Measurements from ENCODE around the gene STEAP3. TPM values are rescaled to one million over a fixed set of nuclear protein-coding genes. Genes with fewer than 3 reads are reported as not detected.
"Not testable (repeated sequence)": the region's sequence is repeated elsewhere in the genome, so short reads cannot be mapped to it uniquely, and the experiment has no call there.

Gene STEAP3
- total RNA-seq, 2 donors from 2014 or later: 18.9 to 25.4 TPM

DNA sequence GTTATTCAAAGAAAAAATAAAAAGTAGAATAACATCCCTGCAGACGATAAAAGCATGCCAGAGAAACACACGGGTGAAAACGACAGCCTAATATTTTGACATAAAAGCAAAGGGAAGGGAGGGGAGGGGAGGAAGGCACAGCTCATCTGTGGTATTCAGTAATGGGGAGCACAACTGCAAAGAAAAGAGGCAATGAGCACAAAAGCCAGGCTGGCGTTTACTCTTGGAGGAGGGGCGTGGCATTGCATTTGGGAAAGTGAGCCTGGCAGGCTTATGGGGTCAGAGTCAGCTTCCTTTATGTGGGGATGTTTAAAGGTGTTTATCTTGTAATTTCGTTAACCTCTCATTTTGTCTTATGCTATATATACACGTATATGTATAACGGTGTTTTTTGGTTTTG lies 53.2 kb downstream of the STEAP3 start:
- Histone ChIP-seq H3K27me3 (no peaks in the 10 kb centered on the region), H3K4me1 (no peaks in the 10 kb centered on the region), H3K4me3 (no peak overlapping the region), H3K9me3 (no peaks in the 10 kb centered on the region), H3K27ac (no peak overlapping the region), H3K36me3 (replicated peaks in 1 of 2; ENCODE audit: insufficient read depth in 1 of 2, low read depth in 2 of 2) (no peaks in the 10 kb centered on the region)
- DNase-seq (no peak), ATAC-seq (no peak)
- TF ChIP-seq, protein P1, sequence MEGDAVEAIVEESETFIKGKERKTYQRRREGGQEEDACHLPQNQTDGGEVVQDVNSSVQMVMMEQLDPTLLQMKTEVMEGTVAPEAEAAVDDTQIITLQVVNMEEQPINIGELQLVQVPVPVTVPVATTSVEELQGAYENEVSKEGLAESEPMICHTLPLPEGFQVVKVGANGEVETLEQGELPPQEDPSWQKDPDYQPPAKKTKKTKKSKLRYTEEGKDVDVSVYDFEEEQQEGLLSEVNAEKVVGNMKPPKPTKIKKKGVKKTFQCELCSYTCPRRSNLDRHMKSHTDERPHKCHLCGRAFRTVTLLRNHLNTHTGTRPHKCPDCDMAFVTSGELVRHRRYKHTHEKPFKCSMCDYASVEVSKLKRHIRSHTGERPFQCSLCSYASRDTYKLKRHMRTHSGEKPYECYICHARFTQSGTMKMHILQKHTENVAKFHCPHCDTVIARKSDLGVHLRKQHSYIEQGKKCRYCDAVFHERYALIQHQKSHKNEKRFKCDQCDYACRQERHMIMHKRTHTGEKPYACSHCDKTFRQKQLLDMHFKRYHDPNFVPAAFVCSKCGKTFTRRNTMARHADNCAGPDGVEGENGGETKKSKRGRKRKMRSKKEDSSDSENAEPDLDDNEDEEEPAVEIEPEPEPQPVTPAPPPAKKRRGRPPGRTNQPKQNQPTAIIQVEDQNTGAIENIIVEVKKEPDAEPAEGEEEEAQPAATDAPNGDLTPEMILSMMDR (IDR thresholded peaks at IDR 0.05): no peak
- no peak for TF ChIP-seq POLR2A (IDR thresholded peaks at IDR 0.05)
- intact Hi-C loops (cut with DNase I): no loop called here
- 73 to 76% methylated on average over 8 of the region's 8 CpGs for WGBS, 2 donors

DNA sequence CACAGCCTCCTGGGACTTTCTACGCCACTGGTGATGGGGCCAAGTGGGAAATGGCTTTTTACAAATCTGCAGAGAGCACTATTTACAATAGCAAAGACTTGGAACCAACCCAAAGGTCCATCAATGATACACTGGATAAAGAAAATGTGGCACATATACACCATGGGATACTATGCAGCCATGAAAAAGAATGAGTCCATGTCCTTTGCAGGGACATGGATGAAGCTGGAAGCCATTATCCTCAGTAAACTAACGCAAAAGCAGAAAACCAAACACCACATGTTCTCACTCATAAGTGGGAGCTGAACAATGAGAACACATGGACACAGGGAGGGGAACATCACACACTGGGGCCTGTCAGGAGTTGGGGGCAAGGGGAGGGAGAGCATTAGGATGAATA lies 54.8 kb downstream of the STEAP3 start:
- H3K36me3 ChIP-seq (replicated peaks in 1 of 2; ENCODE audit: insufficient read depth in 1 of 2, low read depth in 2 of 2); H3K9me3 ChIP-seq; intact Hi-C loops (cut with DNase I); H3K27ac ChIP-seq; H3K4me3 ChIP-seq; H3K4me1 ChIP-seq; DNase-seq; ATAC-seq; H3K27me3 ChIP-seq: not testable (repeated sequence)
- WGBS, 2 donors: 95 to 98% methylated on average over 2 of the region's 2 CpGs

DNA sequence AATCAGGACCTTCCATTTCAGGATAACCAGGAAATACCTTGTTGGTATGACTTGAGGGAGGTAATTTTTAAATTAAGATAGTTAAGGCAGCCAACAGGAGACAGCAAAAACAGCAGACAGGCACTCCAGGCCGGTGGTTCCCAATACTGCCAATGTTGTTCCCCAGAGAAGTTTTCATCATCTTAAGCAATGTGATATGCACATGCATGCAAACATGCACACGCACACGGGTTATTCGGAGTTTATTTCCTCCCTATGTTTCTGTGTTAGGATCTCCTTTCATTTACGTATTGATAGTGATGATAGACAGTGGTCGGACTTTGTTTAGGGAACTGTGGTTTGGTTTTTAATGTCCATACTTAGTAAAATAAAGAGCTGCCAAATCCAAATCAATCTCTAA lies 55.3 kb downstream of the STEAP3 start:
- 86 to 93% methylated on average over 6 of the region's 6 CpGs for WGBS, 2 donors
- Histone ChIP-seq H3K27ac (no peak overlapping the region), H3K4me1 (peaks cover 3% of the 10 kb centered on the region), H3K27me3 (no peaks in the 10 kb centered on the region), H3K36me3 (replicated peaks in 1 of 2; ENCODE audit: insufficient read depth in 1 of 2, low read depth in 2 of 2) (no peaks in the 10 kb centered on the region), H3K9me3 (no peaks in the 10 kb centered on the region), H3K4me3 (no peak overlapping the region)
- no peak for TF ChIP-seq POLR2A (IDR thresholded peaks at IDR 0.05)
- TF ChIP-seq, protein P1 (IDR thresholded peaks at IDR 0.05): no peak
- intact Hi-C loops (cut with DNase I): no loop called here
- ATAC-seq (no peak), DNase-seq (no peak)

DNA sequence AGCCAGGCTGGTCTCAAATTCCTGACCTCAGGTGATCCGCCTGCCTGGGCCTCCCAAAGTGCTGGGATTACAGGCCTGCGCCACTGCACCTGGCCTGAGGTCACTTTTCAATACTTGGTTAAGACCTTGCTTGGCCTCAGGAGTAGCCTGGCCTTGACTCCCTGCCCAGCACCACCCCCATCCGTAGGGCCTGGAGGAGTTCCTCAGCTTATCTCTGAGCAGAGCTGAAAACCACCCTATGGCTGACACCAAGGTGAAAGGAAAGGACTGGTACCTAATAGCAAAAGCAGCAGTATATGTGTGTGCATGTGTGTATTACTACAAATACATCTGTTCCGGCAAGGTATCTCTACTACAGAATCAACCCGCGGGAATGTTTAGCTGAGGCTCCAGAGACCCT lies 56.0 kb downstream of the STEAP3 start:
- intact Hi-C loops (cut with DNase I): loop anchor here (10.0 kb wide), 1 partner anchor 395 kb away; no protein-coding TSS in a partner anchor
- 75 to 78% methylated on average over 4 to 6 of the region's 6 CpGs for WGBS, 2 donors
- no peak overlapping the region for H3K27ac ChIP-seq
- no peaks in the 10 kb centered on the region for H3K27me3 ChIP-seq
- no peak for DNase-seq
- TF ChIP-seq POLR2A (IDR thresholded peaks at IDR 0.05): no peak
- TF ChIP-seq, protein P1 (IDR thresholded peaks at IDR 0.05): no peak
- H3K9me3 ChIP-seq: no peaks in the 10 kb centered on the region
- H3K4me1 ChIP-seq: peaks cover 4% of the 10 kb centered on the region
- no peak for ATAC-seq
- H3K4me3 ChIP-seq: no peak overlapping the region
- no peaks in the 10 kb centered on the region for H3K36me3 ChIP-seq (replicated peaks in 1 of 2; ENCODE audit: insufficient read depth in 1 of 2, low read depth in 2 of 2)

DNA sequence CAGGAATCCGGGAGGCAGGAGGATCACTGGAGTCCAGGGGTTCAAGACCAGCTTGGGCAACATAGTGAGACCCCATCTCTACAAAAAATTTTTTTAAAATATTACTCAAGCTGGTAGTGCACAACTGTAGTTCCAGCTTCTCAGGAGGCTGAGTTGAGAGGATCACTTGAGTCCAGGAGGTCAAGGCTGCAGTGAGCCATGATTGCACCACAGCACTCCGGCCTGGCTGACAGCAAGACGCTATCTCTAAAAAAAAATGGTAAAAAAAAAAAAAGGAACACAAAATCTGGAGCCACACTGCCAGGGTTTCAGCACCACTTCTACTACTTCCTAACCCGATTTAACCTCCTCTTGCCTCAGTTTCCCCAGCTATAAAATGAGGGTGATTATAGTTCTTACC lies 57.0 kb downstream of the STEAP3 start:
- 58 to 60% methylated on average over 4 of the region's 4 CpGs for WGBS, 2 donors
- DNase-seq: no peak
- Histone ChIP-seq H3K4me1 (peaks cover 4% of the 10 kb centered on the region), H3K36me3 (replicated peaks in 1 of 2; ENCODE audit: insufficient read depth in 1 of 2, low read depth in 2 of 2) (no peaks in the 10 kb centered on the region), H3K9me3 (no peaks in the 10 kb centered on the region), H3K27ac (no peak overlapping the region), H3K27me3 (no peaks in the 10 kb centered on the region), H3K4me3 (no peak overlapping the region)
- TF ChIP-seq POLR2A (IDR thresholded peaks at IDR 0.05): no peak
- TF ChIP-seq, protein P1 (IDR thresholded peaks at IDR 0.05): no peak
- intact Hi-C loops (cut with DNase I): loop anchor here (10.0 kb wide), 1 partner anchor 396 kb away; no protein-coding TSS in a partner anchor
- no peak for ATAC-seq

Measured in body of pancreas (tissue), 4 donors.